IPS-18c (cell line): ENCODE results near the gene ABLIM1.

Experiments used
- H3K4me3 ChIP-seq: 2 replicates; pipeline ENCODE4 v1.7.0; 2013; ENCODE audit warnings: low read depth, mild to moderate bottlenecking, low read length, moderate library complexity; ENCODE audit not compliant: insufficient read depth
- H3K9me3 ChIP-seq: one replicate; pipeline ENCODE4 v1.6.1; 2013; ENCODE audit warnings: mild to moderate bottlenecking, low read length, moderate library complexity; ENCODE audit not compliant: control insufficient read depth, insufficient read depth

The ABLIM1 gene

DNA sequence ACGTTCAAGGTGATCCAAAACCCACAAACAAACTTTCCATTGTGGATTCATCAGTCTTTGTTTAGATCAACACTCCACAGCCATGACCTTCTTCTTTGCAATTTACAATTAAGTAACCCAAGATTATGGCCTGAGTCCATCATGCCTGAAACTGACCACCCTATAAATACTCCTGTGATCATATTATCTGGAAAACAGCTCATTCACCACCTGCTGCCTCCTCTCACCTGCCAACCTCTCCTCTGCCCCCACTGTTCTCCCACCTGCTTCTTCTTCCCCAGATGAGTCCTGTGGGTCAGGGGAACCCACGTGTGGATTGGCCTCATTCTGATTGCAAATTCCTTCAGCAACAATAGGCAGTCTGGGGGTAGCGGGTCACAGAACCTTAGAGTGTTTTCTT lies 81.4 kb downstream of the ABLIM1 start:
- Histone ChIP-seq H3K4me3 (no peak overlapping the region), H3K9me3 (no peaks in the 10 kb centered on the region)

DNA sequence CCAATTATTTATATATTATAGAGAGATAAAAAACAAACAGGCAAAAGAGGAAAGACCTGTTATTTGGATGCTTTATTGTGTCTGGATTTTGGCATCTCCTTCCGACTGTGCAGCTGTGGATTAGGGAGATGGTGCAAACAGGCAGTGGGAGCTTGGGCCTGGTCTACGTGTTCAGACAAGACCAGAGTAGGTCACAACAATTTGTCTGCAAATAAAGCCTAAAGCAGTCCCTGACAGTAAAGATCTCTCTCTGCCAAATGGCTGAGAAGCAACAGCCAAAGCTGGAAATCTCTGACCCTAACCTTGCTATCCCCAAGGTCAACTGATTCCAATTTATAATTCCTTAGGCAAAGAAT lies 82.0 kb downstream of the ABLIM1 start:
- Histone ChIP-seq H3K4me3 (no peak overlapping the region), H3K9me3 (no peaks in the 10 kb centered on the region)

DNA sequence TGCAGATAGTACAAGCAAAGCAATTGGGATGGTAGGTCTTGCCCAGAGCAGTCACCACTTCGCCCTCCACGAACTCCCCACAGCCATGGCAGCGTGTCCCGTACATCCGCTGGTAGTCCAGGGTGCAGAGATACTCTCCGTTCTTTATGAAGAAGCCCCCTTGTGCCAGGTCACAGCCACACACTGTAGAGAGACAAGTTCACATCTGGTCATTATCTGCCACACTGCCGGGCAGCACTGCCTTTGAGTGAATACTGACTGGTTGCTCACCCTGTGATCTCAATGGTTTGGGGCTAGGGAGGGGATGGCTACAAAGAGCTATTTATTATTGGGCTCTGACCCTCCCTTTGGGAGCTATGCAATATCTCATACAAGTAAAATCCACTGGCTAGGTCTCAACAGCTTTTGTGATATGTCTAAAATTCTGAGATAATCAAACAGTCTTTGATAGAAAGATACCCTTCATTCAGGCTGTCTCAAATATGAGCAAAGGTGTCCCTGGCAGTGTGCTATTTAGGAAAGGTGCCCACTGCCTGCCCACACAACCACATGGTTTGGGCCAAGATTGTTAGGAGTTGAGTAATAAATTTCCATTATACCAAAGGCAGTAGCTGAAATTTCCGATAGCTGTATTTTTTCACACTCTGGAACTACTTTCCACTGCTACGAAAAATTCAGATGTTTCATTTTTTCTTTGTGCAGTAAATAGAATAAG lies 82.5 kb downstream of the ABLIM1 start:
- H3K4me3 ChIP-seq: no peak overlapping the region

DNA sequence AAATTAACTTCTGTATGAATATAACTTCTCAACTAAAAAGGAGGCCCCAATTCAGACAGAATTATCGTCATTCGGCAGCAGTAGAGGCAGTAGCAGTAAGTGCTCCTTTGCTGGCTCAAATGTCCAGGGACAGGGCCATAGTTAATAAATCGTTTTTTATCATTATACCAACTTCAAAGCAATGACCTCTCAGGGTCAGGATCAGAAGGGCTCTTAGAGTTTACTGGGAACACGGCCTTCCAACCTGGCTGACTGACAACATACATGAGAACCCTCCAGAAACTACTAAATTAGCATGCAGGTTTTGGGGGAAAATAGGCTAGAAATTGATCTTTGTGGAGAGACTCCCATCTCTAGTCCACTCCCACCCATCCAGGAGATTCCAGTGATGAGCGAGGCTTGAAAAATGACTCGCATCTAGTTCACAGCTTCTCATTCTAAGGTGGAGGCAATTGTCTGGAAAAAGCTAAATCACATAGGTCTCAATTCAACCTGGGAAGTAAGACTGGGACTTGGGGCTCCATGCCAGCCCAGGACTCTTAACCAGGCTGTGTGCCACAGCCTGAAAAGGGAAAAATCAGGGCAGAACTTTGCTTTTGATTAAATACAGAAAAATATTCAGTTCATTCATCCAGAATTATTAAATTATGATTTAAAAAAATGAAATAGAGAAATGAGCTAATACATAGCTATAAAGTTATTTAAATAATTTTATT lies 84.6 kb downstream of the ABLIM1 start:
- Histone ChIP-seq H3K4me3 (no peak overlapping the region), H3K9me3 (no peaks in the 10 kb centered on the region)

More for the DNA sequence above, 82.5 kb downstream of the ABLIM1 start:
- no peaks in the 10 kb centered on the region for H3K9me3 ChIP-seq

DNA sequence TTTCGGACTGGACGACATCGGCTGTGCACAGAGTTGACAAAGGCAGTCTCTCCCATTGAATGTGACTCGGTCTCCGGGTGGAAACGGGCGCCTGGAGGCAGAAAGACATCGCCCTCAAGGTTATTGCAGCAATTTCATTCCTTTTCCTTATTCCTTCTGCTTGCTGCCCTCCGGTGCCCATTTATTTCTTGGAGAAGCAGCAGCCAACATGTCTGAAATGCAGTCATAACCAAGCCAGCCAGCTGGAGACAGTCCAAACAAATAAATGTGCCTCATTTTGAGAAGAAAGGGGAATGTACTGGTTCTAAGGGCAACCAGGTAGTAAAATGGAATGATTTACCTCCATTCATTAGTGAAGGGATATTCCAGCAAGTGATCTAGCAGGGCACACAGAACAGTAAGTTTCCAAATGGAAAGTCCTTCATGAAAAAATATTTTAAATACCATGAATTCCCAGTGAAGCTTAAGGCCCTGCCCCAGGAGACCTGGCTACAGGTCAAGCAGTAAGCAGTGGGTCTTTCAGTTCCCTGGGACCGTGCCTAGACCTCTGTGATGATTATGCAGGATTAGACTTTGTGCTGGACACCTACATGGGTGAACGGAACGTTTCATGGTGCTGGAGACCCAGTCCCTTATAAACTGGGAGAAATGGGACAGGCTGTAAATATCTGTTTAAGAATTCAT lies 86.6 kb downstream of the ABLIM1 start:
- no peak overlapping the region for H3K4me3 ChIP-seq
- no peaks in the 10 kb centered on the region for H3K9me3 ChIP-seq

DNA sequence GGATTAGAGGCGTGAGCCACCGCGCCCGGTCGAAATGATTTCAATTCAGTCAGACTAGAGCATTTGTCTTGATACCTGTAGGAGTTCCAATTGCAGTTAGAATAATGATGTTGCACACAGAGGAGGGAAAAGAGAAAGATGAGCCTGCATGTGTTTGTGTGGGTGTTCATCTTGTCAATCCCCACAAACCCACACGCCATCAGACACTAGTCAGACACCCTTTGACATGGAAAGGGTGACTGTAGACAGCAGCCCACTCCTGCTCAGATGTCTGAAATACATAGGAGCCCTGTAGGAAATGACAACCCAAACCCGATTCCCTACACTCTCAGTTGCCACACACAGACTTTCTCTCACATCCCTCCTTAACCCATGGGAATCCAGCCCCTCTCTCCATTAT lies 92.0 kb downstream of the ABLIM1 start:
- no peaks in the 10 kb centered on the region for H3K9me3 ChIP-seq
- no peak overlapping the region for H3K4me3 ChIP-seq

DNA sequence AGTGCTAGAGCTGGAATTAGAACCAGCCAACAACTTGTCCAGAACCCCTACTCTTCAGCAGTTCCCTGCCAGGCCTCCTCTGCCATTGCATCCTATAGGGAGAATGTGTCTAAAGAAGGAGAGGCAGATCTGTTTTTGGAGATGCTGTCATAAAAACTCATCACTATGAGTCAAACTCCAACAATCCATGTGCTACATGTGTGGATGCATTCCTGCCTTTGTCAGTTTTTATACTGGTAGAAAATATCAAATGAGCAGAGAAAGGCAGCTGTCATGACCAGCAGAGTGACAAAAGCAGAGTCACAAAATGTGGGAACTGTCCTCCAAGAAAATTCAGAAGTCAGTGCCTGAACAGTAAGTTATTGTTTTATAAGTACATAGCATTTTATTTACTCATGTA lies 93.0 kb downstream of the ABLIM1 start:
- Histone ChIP-seq H3K4me3 (no peak overlapping the region), H3K9me3 (no peaks in the 10 kb centered on the region)

DNA sequence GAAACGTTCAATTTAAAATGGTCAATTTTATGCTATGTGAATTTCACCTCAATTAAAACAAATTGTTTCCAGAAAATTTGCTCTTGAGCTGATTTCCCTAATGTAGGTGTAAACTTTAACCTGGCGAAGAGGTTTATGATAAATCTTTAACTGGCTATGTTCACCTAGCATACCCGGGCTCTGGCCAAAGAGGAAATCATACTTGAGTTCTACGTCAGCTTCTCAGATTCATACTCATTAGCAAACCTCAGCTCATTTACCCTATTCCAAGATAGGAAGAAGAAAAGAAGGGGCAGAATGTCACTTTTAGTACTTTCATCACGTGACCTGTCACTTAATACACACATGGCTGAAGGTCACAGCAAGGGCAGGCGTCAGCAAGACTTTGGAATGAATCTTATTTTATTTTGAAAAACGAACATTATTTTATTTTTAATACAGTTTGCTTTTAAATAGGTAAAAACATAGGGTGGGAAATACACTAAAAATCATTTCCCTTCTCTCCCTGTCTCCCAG lies 97.0 kb downstream of the ABLIM1 start:
- Histone ChIP-seq H3K4me3 (no peak overlapping the region), H3K9me3 (no peaks in the 10 kb centered on the region)

DNA sequence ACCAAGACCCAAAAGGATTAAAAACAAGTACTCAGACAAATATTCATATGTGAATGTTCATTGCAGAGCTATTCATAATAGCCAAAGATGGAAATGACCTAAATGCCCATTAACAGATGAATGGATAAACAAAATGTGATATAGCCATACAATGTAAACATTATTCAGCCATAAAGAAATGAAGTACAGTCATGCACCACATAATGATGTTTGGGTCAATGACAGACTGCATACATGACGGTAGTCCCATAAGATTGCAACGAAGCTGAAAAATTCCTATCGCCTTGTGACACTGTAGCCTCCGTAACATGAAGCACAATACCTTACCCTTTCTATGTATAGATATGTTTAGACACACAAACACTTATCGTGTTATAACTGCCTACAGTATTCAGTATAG lies 97.9 kb downstream of the ABLIM1 start:
- H3K4me3 ChIP-seq: no peak overlapping the region
- H3K9me3 ChIP-seq: no peaks in the 10 kb centered on the region

DNA sequence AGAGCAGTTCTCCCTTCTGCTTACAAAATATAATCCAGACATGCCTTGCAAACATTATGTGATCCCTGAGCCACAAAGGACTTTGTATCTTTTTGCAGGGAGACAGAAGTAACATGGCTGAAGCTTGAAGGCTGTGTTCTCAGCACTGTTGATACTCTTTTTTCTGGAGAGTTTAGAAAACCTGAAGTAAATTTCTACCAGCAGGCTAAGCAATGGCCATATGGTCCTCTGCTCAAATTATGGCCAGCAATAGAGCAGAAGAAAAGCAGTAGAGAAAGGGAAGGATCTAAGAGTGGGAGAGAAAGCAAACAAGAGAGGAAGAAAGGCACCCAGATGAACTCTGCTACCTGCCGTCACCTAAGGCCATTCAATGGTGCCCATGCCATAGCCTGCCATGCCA lies 98.4 kb downstream of the ABLIM1 start:
- Histone ChIP-seq H3K4me3 (no peak overlapping the region), H3K9me3 (no peaks in the 10 kb centered on the region)

DNA sequence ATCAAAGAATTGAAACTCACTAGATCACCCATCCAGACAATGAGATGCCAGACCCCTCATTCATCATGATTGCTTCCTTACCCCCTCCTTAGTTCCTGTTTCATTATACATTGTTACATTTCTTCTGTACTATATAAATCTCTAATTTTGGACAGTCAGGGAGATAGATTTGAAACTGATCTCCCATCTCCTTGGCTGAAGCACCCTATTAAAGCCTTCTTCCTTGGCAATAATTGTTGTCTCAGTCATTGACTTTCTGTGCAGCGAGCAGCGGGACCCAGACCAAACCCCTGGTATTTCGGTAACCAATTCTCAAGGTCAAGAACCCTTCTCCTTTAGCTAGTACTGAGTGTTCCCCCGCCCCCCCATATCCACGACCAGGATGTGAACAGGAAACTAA lies 100.2 kb downstream of the ABLIM1 start:
- H3K4me3 ChIP-seq: no peak overlapping the region
- no peaks in the 10 kb centered on the region for H3K9me3 ChIP-seq

DNA sequence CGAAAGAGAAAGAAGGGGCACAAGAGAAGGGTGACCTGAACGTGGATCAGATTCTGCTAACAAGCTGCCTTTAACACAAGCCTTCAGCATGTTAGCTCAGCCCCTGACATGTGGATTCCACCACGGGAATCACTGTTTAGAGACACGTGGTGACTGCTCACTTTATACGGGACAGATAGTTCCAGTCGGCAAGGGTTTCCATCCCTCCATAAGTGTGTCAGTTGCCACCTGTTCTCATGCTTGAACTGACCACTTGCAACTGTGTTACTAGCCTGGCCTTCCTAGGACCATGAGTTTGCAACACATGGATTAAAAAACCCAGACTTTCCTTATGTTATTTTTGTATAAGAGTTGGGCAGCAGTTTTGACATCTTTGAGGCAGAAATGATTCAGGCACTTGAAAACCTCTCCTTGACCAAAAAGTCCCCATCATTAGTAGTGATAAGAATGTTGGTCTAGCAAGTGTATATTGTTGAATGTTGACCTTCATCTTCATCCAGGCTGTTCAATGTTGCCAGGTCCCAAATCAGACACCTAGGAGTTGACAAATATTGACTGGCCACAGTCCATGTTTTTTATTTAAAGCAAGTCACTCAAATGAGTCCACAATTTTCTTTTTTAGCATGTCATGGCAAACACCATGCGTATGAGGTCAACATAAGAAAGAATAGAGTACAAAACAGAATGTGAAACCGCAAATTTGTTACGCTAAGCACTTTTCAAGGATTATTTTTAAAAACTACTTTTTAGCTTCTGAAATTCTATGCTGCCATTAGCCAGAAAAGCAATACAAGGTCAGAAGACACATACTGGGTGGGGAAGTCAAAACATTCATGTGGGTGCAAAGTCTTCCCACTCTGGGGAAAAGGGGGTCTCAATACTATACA lies 101.6 kb downstream of the ABLIM1 start:
- H3K4me3 ChIP-seq: no peak overlapping the region
- no peaks in the 10 kb centered on the region for H3K9me3 ChIP-seq

DNA sequence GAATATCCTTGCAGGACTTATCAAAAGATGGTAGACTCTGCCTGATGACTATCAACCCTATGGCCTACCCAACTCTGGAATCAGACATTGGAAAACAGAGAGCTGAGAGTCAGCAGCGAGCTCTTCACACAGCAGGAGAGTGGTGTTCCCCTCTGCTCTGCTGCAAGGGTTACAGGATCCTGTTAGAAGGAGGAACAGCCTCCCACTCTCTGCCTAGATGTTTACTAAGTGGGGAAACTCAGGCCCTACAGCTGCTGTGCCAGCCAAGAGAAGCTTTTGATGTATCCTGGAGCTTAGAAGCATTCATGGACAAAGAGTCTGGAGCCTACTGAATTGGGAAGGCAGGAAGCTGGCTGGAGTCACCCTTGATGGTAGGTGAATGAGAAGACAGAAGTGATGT lies 104.6 kb downstream of the ABLIM1 start:
- no peaks in the 10 kb centered on the region for H3K9me3 ChIP-seq
- H3K4me3 ChIP-seq: no peak overlapping the region

DNA sequence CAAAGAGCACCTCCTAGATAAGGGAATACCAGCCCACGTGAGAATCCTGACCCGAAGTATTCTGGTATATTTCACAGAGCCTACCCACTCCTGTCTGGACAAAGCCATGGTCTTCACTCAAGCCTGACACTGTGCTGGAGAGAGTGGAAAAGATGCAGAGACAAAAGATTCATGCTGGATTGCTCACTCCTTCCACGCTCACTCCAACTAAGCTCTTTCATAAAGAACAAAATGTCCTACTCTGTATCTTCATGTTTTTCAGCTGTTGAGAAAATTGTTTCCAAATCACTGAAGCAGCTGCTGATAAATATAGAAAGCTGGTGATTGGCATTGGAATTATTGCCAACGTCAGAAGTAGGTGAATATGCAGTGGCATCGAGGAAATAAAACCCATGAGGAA lies 106.0 kb downstream of the ABLIM1 start:
- Histone ChIP-seq H3K4me3 (no peak overlapping the region), H3K9me3 (no peaks in the 10 kb centered on the region)

DNA sequence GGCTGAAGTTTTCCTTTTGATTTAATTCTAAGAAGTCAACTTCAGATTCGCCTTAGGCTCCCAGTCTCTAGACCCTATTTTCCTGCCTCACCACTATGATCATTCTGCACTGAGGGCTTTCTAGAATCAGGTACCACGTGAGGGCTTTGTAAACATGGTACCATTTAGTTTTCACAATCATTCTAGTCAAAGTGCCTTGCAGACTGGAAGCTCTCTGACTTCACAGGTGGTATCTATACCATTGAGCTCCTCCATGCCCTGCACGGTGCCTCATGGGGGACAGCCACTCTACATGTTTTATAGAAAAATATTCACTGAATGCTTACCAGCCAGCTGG lies 106.5 kb downstream of the ABLIM1 start:
- no peaks in the 10 kb centered on the region for H3K9me3 ChIP-seq
- H3K4me3 ChIP-seq: no peak overlapping the region

DNA sequence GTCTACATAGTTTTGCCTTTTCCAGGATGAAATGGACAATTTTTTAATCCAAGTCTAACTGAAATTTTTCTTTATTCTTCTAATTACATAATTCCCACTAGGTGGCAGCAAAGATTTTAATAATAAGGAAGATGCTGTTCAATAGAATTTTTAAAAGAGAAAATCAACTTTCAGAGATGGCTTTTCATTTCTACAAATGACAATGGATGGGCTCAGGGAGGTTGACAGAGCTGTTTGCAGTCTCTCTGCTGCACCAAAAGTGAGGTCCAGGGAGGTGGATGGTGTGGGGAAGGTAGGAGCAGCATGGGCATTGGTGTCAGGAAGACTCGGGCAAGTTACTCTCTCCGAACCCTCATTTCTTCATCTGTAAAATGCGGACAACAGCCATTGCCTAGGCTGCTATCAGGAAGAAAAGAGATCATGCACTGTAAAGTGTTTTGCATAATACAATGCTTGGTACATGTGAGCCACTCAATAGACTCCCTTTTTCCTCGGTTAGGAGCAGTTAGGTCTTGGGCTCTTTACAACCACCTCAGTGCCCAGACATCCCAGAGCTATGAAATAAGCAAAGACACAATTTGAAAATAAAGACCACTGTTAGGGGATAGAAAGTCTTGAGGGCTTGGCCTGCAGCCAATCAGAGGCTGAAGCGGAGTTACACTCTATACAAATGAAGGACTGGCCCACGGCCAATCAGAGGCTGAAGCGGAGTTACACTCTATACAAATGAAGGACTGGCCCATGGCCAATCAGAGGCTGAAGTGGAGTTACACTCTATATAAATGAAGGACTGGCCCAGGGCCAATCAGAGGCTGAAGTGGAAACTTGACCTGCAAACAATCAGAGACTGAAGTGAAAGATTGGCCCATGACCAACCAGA lies 107.1 kb downstream of the ABLIM1 start:
- no peak overlapping the region for H3K4me3 ChIP-seq

DNA sequence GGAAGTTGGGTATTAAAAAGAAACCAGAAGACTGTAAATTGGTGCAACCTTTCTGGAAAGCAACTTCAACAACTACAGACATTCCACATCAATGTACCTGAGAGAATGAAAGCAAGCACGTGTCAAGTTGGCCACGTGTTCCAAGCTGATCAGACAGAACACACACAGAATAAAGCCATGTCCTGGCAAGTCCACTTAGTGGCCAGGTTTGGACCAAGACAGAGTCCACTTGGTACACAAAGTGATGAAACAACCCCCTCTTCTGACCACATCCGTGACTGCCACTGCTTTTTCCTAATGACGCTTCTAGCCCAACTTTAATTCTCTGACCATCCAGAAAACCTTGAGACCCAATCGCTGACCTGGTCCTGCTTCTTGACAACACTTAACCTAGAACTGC lies 109.4 kb downstream of the ABLIM1 start:
- no peaks in the 10 kb centered on the region for H3K9me3 ChIP-seq
- no peak overlapping the region for H3K4me3 ChIP-seq

More for the DNA sequence above, 107.1 kb downstream of the ABLIM1 start:
- no peaks in the 10 kb centered on the region for H3K9me3 ChIP-seq
